Ovary (tissue), 9 donors: Measurements from ENCODE around the gene HHEX. TPM values are rescaled to one million over a fixed set of nuclear protein-coding genes. Genes with fewer than 3 reads are reported as not detected.
A peak's percentile ranks its signal among the peaks of the same experiment; 100 is the strongest.

Source experiments
- DNase-seq, 5 donors: peaks; one replicate each; pipeline ENCODE4 v3.0.0-alpha.2; 2019 to 2020
- H3K27ac ChIP-seq, 2 donors: fragments of 200-600 bp; one replicate each; pipeline versions ENCODE4 v1.5.1 to v1.8.0; 2019 to 2022
- H3K27me3 ChIP-seq: fragments of 200-600 bp; one replicate; pipeline ENCODE4 v1.8.0; 2022
- H3K36me3 ChIP-seq: fragments of 200-600 bp; sonication (generic); one replicate; pipeline ENCODE4 v1.5.1; 2019
- H3K4me1 ChIP-seq: one replicate; pipeline ENCODE4 v1.8.1; 2013; ENCODE audit warnings: mild to moderate bottlenecking, moderate library complexity; ENCODE audit not compliant: insufficient read depth
- H3K4me3 ChIP-seq: fragments of 200-600 bp; sonication (generic); one replicate; pipeline ENCODE4 v1.5.1; 2017
- H3K9me3 ChIP-seq, 2 donors: fragments of 200-600 bp in 1 of 2; sonication (generic) in 1 of 2; one replicate each; pipeline versions ENCODE4 v1.5.1 to v1.8.1; 2013 to 2019; ENCODE audit warnings: mild to moderate bottlenecking in 1 of 2, moderate library complexity in 1 of 2
- EP300 ChIP-seq: sonication (generic); formaldehyde crosslinking; IDR thresholded peaks from one replicate; pipeline ENCODE4 v1.6.1; 2017; ENCODE audit warnings: antibody characterized with exemption
- POLR2A ChIP-seq: fragments of 450-650 bp; IDR thresholded peaks from one replicate; pipeline ENCODE4 v1.6.1; 2017; ENCODE audit warnings: antibody characterized with exemption, mild to moderate bottlenecking, moderate library complexity
- WGBS, 3 donors: extraction: QIAGEN DNeasy Blood & Tissue Kit in 1 of 3; methylation state at CpG; one replicate each; pipeline versions ENCODE4 v1.1.5 to v1.1.7; 2013 to 2017; 5-methylcytosine and 5-hydroxymethylcytosine counted together
- intact Hi-C, 4 donors: fragments of 100-400 bp; cut with DNase I; formaldehyde crosslinking; loops; one replicate each; pipeline versions ENCODE4 v1.11.0 to v1.15.1; 2022 to 2023
- polyA plus RNA-seq, 2 donors: library from polyadenylated mRNA; stranded (reverse); fragments of 200-250 nt in 1 of 2; fragments of 350-450 nt in 1 of 2; fragmentation: Illumina TruSeq in 1 of 2; extraction: RNeasy Lipid Tissue Mini Kit (QIAGEN cat#74804) in 1 of 2; gene quantifications; one replicate each; pipeline ENCODE4 v1.2.3, GENCODE V29; 2013 to 2014
- total RNA-seq, 7 donors: library from RNA; depleted of rRNA in 2 of 7; stranded (reverse); fragments of >200 nt in 2 of 7; fragmentation: NEBNext Ultra II Directional in 3 of 7; extraction: Animal tissue kit (Norgen Biotek cat#: 25700) in 3 of 7; gene quantifications; one replicate each; pipeline versions ENCODE4 v1.1.0 to v1.2.4, GENCODE V29; 2016 to 2023
- TF ChIP-seq, protein P1 (sequence below), 3 donors: fragments of 450-650 bp in 2 of 3; fragments of 200-600 bp in 1 of 3; IDR thresholded peaks; one replicate each; pipeline versions ENCODE4 v1.5.1 to v1.8.0; 2016 to 2022; ENCODE audit warnings: antibody characterized with exemption in 3 of 3, mild to moderate bottlenecking in 1 of 3
- donor health status: DM: no; HTN: no; CAD: no; lungs with moderate emphysema.
- donor health status: DM: no; HTN: no; CAD: no.
- donor health status: Bipolar disorder and iron deficiency.
- donor health status: DM: yes; HTN: yes; CAD: no.
- donor health status: DM: no; HTN: no; CAD: no.
- donor health status: DM: yes; HTN: yes; CAD: no.

The HHEX gene
- total and polyA plus RNA-seq, 9 donors, result 2.1 to 14.6 (median 4.2) TPM

DNA sequence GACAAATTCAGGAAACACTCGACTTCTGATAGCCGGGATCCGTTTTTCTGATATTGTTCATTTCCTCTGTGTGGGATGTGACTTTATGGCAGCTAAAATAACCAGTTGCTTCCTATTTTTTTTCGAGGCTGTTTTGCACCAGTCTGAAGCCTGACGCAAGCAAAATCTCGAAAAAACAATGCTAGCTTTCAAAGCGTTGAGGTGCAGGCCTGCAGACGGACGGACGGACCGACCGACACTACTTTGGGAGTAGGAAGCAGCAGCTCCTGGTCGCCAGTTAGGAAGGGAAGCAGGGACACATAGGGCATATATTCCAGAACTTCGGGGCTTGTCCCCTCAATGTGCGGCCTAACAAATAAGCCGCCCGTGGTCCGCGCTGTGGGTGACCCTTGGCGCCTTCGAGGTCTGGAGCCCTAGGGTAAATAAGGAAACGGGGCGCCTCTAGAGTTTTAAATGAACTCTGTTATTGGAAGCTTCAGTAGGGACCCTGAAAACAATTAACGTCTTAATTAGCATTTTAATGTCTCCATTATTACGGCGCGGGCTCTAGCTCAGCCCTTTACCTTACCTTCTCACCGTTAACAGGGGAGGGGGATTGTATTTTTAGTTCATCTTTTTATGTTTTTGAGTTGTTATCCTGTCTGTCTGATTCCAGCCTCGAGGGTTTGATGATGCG, 1.3 kb downstream of the HHEX start:
- no peak for DNase-seq
- H3K36me3 ChIP-seq, result no peaks in the 10 kb centered on the region
- H3K4me1 ChIP-seq, result peaks cover 10% of the 10 kb centered on the region
- no peaks in the 10 kb centered on the region for H3K9me3 ChIP-seq
- H3K27ac ChIP-seq, result no peak overlapping the region
- no peak for TF ChIP-seq POLR2A
- TF ChIP-seq EP300, result no peak
- TF ChIP-seq, protein P1, sequence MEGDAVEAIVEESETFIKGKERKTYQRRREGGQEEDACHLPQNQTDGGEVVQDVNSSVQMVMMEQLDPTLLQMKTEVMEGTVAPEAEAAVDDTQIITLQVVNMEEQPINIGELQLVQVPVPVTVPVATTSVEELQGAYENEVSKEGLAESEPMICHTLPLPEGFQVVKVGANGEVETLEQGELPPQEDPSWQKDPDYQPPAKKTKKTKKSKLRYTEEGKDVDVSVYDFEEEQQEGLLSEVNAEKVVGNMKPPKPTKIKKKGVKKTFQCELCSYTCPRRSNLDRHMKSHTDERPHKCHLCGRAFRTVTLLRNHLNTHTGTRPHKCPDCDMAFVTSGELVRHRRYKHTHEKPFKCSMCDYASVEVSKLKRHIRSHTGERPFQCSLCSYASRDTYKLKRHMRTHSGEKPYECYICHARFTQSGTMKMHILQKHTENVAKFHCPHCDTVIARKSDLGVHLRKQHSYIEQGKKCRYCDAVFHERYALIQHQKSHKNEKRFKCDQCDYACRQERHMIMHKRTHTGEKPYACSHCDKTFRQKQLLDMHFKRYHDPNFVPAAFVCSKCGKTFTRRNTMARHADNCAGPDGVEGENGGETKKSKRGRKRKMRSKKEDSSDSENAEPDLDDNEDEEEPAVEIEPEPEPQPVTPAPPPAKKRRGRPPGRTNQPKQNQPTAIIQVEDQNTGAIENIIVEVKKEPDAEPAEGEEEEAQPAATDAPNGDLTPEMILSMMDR (IDR thresholded peaks at IDR 0.05), result no peak
- intact Hi-C loops, result no loop called here
- H3K4me3 ChIP-seq, result no peak overlapping the region
- no peaks in the 10 kb centered on the region for H3K27me3 ChIP-seq
- 51 to 59% (median 57%) methylated on average over 30 of the region's 30 CpGs for WGBS, 3 donors

DNA sequence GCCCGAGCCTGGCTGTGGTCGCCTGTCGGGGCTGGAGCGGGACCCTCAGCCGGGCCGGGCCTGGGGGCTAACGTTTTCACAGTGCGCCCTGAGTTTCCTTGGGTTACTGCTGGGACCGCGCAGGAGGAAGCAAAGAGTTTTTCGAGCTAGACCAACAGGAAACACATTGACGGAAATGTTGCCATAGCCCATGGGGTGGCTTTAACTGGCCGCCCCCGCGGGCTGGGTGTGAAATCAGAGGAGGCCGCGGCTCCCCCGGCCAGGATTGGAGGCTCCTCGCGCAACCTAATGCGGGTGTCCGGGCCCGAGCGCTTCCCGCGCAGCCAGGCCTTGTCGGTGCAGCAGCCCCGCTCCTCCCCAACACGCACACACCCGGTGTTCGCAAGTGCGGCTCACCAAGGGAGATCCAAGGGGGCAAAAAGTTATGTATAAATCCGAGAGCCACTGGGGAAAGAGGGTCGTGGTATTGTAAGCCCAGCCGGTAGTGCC, 1.9 kb downstream of the HHEX start:
- Histone ChIP-seq H3K36me3 (no peaks in the 10 kb centered on the region), H3K27me3 (no peaks in the 10 kb centered on the region), H3K9me3 (no peaks in the 10 kb centered on the region), H3K27ac (no peak overlapping the region), H3K4me3 (no peak overlapping the region), H3K4me1 (peaks cover 10% of the 10 kb centered on the region)
- intact Hi-C loops, result no loop called here
- TF ChIP-seq EP300 (no peak), POLR2A (no peak)
- WGBS, 3 donors, result 44 to 55% (median 51%) methylated on average over 35 of the region's 35 CpGs
- peak in 1 of 5 donors; percentile 19 for DNase-seq

GRCh38 chr10:92692080-92692671, 2.4 kb downstream of the HHEX start:
- DNase-seq, result no peak
- 33 to 38% (median 34%) methylated on average over 34 of the region's 34 CpGs for WGBS, 3 donors
- Histone ChIP-seq H3K27me3 (no peaks in the 10 kb centered on the region), H3K4me1 (peaks cover 10% of the 10 kb centered on the region), H3K36me3 (no peaks in the 10 kb centered on the region), H3K9me3 (no peaks in the 10 kb centered on the region), H3K4me3 (peak overlapping the region; percentile 9), H3K27ac (no peak overlapping the region)
- intact Hi-C loops, result no loop called here
- TF ChIP-seq EP300, result no peak
- TF ChIP-seq POLR2A, result no peak
- TF ChIP-seq, protein P1 (IDR thresholded peaks at IDR 0.05), result no peak

DNA sequence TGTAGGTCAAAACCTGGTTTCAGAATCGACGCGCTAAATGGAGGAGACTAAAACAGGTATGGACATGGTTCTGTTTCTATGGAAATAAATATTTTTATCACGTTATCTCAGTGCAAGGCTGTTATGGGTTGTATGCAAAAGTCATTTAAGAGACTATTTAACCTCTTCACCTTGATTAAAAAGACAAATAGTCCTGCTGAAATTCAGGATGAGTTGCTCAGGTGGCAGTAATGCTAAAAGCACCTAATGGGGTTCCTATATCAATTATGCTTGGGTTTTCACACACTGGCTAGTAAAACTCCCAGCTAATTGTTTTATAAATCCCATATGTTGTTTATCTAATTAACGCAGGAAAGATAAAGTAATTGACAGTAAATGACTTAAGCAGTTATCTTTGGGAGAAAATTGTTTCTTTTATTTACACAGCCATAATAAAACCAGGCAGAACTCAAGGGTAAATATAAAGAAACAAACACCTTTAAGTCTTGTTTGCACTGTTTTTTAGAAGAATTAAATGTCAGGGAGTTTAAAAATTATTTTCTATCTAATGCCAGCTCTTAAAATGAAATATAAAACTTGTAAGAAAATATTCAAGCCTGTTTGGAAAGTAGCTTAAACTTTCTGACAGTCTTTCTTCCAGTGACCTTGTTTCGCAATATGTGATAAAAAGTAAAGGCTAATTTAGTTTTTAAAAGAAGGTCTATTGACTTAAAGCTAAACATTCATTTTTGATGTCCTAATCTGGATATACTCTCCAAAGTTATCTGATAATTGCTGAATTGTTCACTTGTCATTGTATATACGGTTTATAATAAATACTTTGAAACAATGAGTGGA, 3.2 kb downstream of the HHEX start:
- 33 to 37% (median 35%) methylated on average over 7 of the region's 7 CpGs for WGBS, 3 donors
- DNase-seq, result no peak
- Histone ChIP-seq H3K4me3 (no peak overlapping the region), H3K27me3 (no peaks in the 10 kb centered on the region), H3K9me3 (no peaks in the 10 kb centered on the region), H3K4me1 (peaks cover 10% of the 10 kb centered on the region), H3K36me3 (no peaks in the 10 kb centered on the region), H3K27ac (no peak overlapping the region)
- TF ChIP-seq, protein P1 (IDR thresholded peaks at IDR 0.05), result no peak
- no peak for TF ChIP-seq EP300
- TF ChIP-seq POLR2A, result no peak
- intact Hi-C loops, result no loop called here
